H1 (cell line): ENCODE measurements around the gene RNU7-1. TPM values are rescaled to one million over a fixed set of nuclear protein-coding genes. Genes with fewer than 3 reads are reported as not detected.

Experiments used
- CTCF ChIA-PET: fragments of 300-600 bp; sonication (Branson Sonifier 250); formaldehyde crosslinking; loops from one replicate; lab custom pipeline; 2021; ENCODE audit not compliant: partially characterized antibody; lab: Charles Lee
- POLR2A ChIA-PET: fragments of 300-600 bp; sonication (Branson Sonifier 250); formaldehyde crosslinking; loops from one replicate; lab custom pipeline; 2021; ENCODE audit warnings: inconsistent platforms; ENCODE audit not compliant: partially characterized antibody; lab: Charles Lee
- DNase-seq, 2 experiments: peaks; one replicate each; pipeline versions ENCODE4 v3.0.0 to v3.0.0-alpha.2; 2010 to 2022; ENCODE audit warnings: low spot score in 2 of 2, low read depth in 1 of 2, mixed read lengths in 1 of 2
- FAIRE-seq: peaks from 2 replicates; lab custom pipeline; 2011; peaks lifted over from hg19 to GRCh38; lab: Jason Lieb, UNC
- H2AFZ ChIP-seq: 2 replicates; pipeline ENCODE4 v1.8.1; 2012; ENCODE audit warnings: low read length, inconsistent platforms
- H2AK5ac ChIP-seq: 2 replicates; pipeline ENCODE4 v1.6.1; 2013; ENCODE audit warnings: low read depth, low read length
- H2BK120ac ChIP-seq: replicated peaks from 2 replicates; pipeline ENCODE3; 2013; ENCODE audit warnings: low read depth, low read length, inconsistent platforms
- H2BK12ac ChIP-seq: 2 replicates; pipeline ENCODE4 v1.6.1; 2013; ENCODE audit warnings: low read depth, low read length
- H2BK15ac ChIP-seq: 2 replicates; pipeline ENCODE4 v1.6.1; 2013; ENCODE audit warnings: low read length
- H2BK20ac ChIP-seq: 2 replicates; pipeline ENCODE4 v1.6.1; 2013; ENCODE audit warnings: low read length
- H2BK5ac ChIP-seq: 2 replicates; pipeline ENCODE4 v1.6.1; 2013; ENCODE audit warnings: low read depth, low read length
- H3K14ac ChIP-seq: 2 replicates; pipeline ENCODE4 v1.6.1; 2013; ENCODE audit warnings: inconsistent platforms; ENCODE audit not compliant: insufficient read length
- H3K18ac ChIP-seq: 2 replicates; pipeline ENCODE4 v1.6.1; 2013; ENCODE audit warnings: low read length; ENCODE audit errors: extremely low read depth
- H3K23ac ChIP-seq: 2 replicates; pipeline ENCODE4 v1.6.1; 2013; ENCODE audit warnings: inconsistent platforms; ENCODE audit not compliant: insufficient read length
- H3K23me2 ChIP-seq: 2 replicates; pipeline ENCODE4 v1.6.1; 2013; ENCODE audit warnings: low read depth, low read length
- H3K27ac ChIP-seq: 2 replicates; pipeline ENCODE4 v1.6.1; 2011; ENCODE audit warnings: low read depth, low read length, inconsistent platforms
- H3K27me3 ChIP-seq, 4 experiments: replicated peaks in 1 of 4; 1 replicate in 1 of 4; 2 replicates in 3 of 4; pipeline versions ENCODE4 v1.6.1 to v1.8.1; 2011 to 2013; ENCODE audit warnings: low read length in 3 of 4, mild to moderate bottlenecking in 3 of 4, inconsistent platforms in 2 of 4, mixed read lengths in 2 of 4, moderate library complexity in 1 of 4; ENCODE audit not compliant: control insufficient read depth in 3 of 4, insufficient read depth in 3 of 4; ENCODE audit errors: extremely low read depth in 1 of 4
- H3K36me3 ChIP-seq, 4 experiments: 2 replicates each; pipeline versions ENCODE4 v1.6.1 to v1.8.1; 2011 to 2013; ENCODE audit warnings: mild to moderate bottlenecking in 4 of 4, low read length in 3 of 4, moderate library complexity in 2 of 4, control low read depth in 1 of 4, inconsistent platforms in 1 of 4; ENCODE audit not compliant: insufficient read depth in 4 of 4, control insufficient read depth in 2 of 4
- H3K4ac ChIP-seq: replicated peaks from 2 replicates; pipeline ENCODE3; 2013; ENCODE audit warnings: low read length, low read depth, mixed read lengths, inconsistent platforms; ENCODE audit not compliant: insufficient read length
- H3K4me1 ChIP-seq, 4 experiments: replicated peaks in 1 of 4; 1 replicate in 1 of 4; 2 replicates in 3 of 4; pipeline versions ENCODE4 v1.6.1 to v1.8.1; 2011 to 2013; ENCODE audit warnings: low read length in 3 of 4, inconsistent platforms in 2 of 4, mixed read lengths in 1 of 4; ENCODE audit not compliant: insufficient read depth in 4 of 4, control insufficient read depth in 3 of 4
- H3K4me2 ChIP-seq, 2 experiments: 2 replicates each; pipeline versions ENCODE4 v1.6.1 to v1.8.1; 2011 to 2013; ENCODE audit warnings: low read depth in 2 of 2, low read length in 2 of 2, control low read depth in 1 of 2, inconsistent platforms in 1 of 2, mild to moderate bottlenecking in 1 of 2; ENCODE audit not compliant: insufficient read depth in 1 of 2
- H3K4me3 ChIP-seq, 4 experiments: fragments of 200-600, 300-600 bp in 1 of 4; sonication (generic), shearing (Covaris generic), sonication (Bioruptor Twin) in 1 of 4; 2 replicates each; pipeline versions ENCODE4 v1.5.1 to v1.8.1; 2011 to 2016; ENCODE audit warnings: low read length in 4 of 4, low read depth in 3 of 4, control low read depth in 2 of 4, inconsistent platforms in 2 of 4, mild to moderate bottlenecking in 2 of 4, mixed read lengths in 1 of 4, moderate library complexity in 1 of 4; ENCODE audit not compliant: insufficient read depth in 2 of 4; ENCODE audit errors: extremely low read depth in 1 of 4
- H3K56ac ChIP-seq: replicated peaks from 2 replicates; pipeline ENCODE3; 2013; ENCODE audit warnings: low read depth, mild to moderate bottlenecking, mixed read lengths, low read length, inconsistent platforms; ENCODE audit not compliant: insufficient read length
- H3K79me1 ChIP-seq: 2 replicates; pipeline ENCODE4 v1.6.1; 2013; ENCODE audit warnings: low read depth, low read length, control low read depth
- H3K79me2 ChIP-seq, 2 experiments: 2 replicates each; pipeline versions ENCODE4 v1.6.1 to v1.8.1; 2012 to 2013; ENCODE audit warnings: low read length in 2 of 2, mild to moderate bottlenecking in 2 of 2, inconsistent platforms in 1 of 2; ENCODE audit not compliant: insufficient read depth in 2 of 2, control insufficient read depth in 1 of 2
- H3K9ac ChIP-seq, 4 experiments: replicated peaks in 1 of 4; 1 replicate in 1 of 4; 2 replicates in 3 of 4; pipeline versions ENCODE4 v1.6.1 to v1.8.1; 2011 to 2013; ENCODE audit warnings: low read depth in 3 of 4, low read length in 3 of 4, control low read depth in 2 of 4, mild to moderate bottlenecking in 2 of 4, moderate library complexity in 2 of 4, inconsistent platforms in 1 of 4; ENCODE audit errors: extremely low read depth in 1 of 4
- H3K9me3 ChIP-seq, 2 experiments: 2 replicates each; pipeline versions ENCODE4 v1.6.1 to v1.8.1; 2012 to 2013; ENCODE audit warnings: mild to moderate bottlenecking in 2 of 2, moderate library complexity in 2 of 2, control low read depth in 1 of 2, inconsistent platforms in 1 of 2, low read depth in 1 of 2, low read length in 1 of 2, mixed read lengths in 1 of 2; ENCODE audit not compliant: insufficient read depth in 2 of 2
- H4K20me1 ChIP-seq, 2 experiments: replicated peaks in 1 of 2; 2 replicates each; pipeline versions ENCODE3 to v1.8.1; 2011 to 2013; ENCODE audit warnings: inconsistent platforms in 2 of 2, low read length in 2 of 2, mild to moderate bottlenecking in 1 of 2; ENCODE audit not compliant: insufficient read depth in 2 of 2, control insufficient read depth in 1 of 2
- H4K5ac ChIP-seq: 2 replicates; pipeline ENCODE4 v1.6.1; 2013; ENCODE audit warnings: low read length, low read depth, mixed read lengths, inconsistent platforms; ENCODE audit not compliant: insufficient read length
- H4K8ac ChIP-seq: 2 replicates; pipeline ENCODE4 v1.8.0; 2013; ENCODE audit warnings: mild to moderate bottlenecking, moderate library complexity, low read length, inconsistent platforms; ENCODE audit not compliant: insufficient read depth; ENCODE audit errors: extremely low read depth
- H4K91ac ChIP-seq: replicated peaks from 2 replicates; pipeline ENCODE3; 2013; ENCODE audit warnings: low read length, mixed read lengths, inconsistent platforms; ENCODE audit not compliant: insufficient read length
- GABPA ChIP-seq: IDR thresholded peaks from 2 replicates; pipeline ENCODE4 v1.6.1; 2011; ENCODE audit warnings: mild to moderate bottlenecking, low read length, moderate library complexity, borderline replicate concordance; ENCODE audit not compliant: insufficient read depth
- RNF2 ChIP-seq: fragments of 200-900, 300-1000 bp; sonication (generic); IDR thresholded peaks from 2 replicates; pipeline ENCODE4 v1.7.1; 2016; ENCODE audit warnings: borderline replicate concordance, low read depth, mild to moderate bottlenecking, antibody characterized with exemption, low read length; ENCODE audit not compliant: poor library complexity, severe bottlenecking; ENCODE audit errors: missing control alignments
- TAF1 ChIP-seq: IDR thresholded peaks from 2 replicates; pipeline ENCODE4 v1.6.1; 2011; ENCODE audit warnings: mild to moderate bottlenecking, low read depth, low read length
- YY1 ChIP-seq: IDR thresholded peaks from 2 replicates; pipeline ENCODE4 v1.6.1; 2011; ENCODE audit warnings: low read depth, mild to moderate bottlenecking, low read length
- WGBS, 2 experiments: shearing (Covaris generic) in 1 of 2; methylation state at CpG; one replicate each; pipeline versions ENCODE4 v1.1.6 to v1.1.7; 2013 to 2015; ENCODE audit warnings: low lambda C conversion rate in 2 of 2, mixed read lengths in 2 of 2, inconsistent platforms in 1 of 2, low coverage in 1 of 2, missing lambda C conversion rate in 1 of 2; ENCODE audit not compliant: insufficient replicate concordance in 2 of 2, insufficient coverage in 1 of 2, insufficient read length in 1 of 2; ENCODE audit errors: extremely low coverage in 1 of 2, missing lambda C conversion rate in 1 of 2; 5-methylcytosine and 5-hydroxymethylcytosine counted together
- polyA plus RNA-seq, 7 experiments: library from polyadenylated mRNA; depleted of rRNA in 3 of 7; stranded (reverse) in 5 of 7; unstranded in 2 of 7; fragments of >200 nt in 5 of 7; fragments of 200-250 nt in 2 of 7; gene quantifications; 1 replicate in 5 of 7; 2 replicates in 1 of 7; 4 replicates in 1 of 7; pipeline versions ENCODE4 v1.2.1 to v1.2.3, GENCODE V29; 2011 to 2013; ENCODE audit warnings: missing spikeins in 2 of 7, mixed read lengths in 2 of 7
- total RNA-seq: library from RNA; stranded (reverse); fragmentation: NEBNext Ultra II Directional; extraction: Animal tissue kit (Norgen Biotek cat#: 25700); gene quantifications from 2 replicates; pipeline ENCODE4 v1.2.1, GENCODE V29; 2021

The RNU7-1 gene
- total and polyA plus RNA-seq, 2 of the 8 experiments (the other 6 are each of a cell fraction or from before 2014, with no cell fraction given): not detected

- WGBS, 2 experiments: 63% methylated on average over 12 of the region's 17 CpGs; no CpG with 5 or more reads in 1 of the 2 experiments
- peak overlapping the region; percentile 92 for H3K18ac ChIP-seq
- H3K9me3 ChIP-seq: no peaks in the 10 kb centered on the region
- peak overlapping the region; percentile 68 for H2BK12ac ChIP-seq
- peak overlapping the region; percentile 29; the same call in 1 of the 2 replicates for H2BK15ac ChIP-seq
- H3K79me2 ChIP-seq: peaks cover 2 to 25% of the 10 kb centered on the region in 2 experiments; a peak in 3 of 4 replicates
- H3K14ac ChIP-seq: no peak overlapping the region
- peak overlapping the region; percentile 68 to 90 (median 82) for H3K4me3 ChIP-seq
- peak overlapping the region; percentile 64 for H3K4ac ChIP-seq
- no peak overlapping the region for H2AFZ ChIP-seq
- H3K27me3 ChIP-seq: no peaks in the 10 kb centered on the region
- peak overlapping the region; percentile 33 for H3K56ac ChIP-seq
- peak overlapping the region; percentile 34 for H4K5ac ChIP-seq
- FAIRE-seq (no peak), DNase-seq (no peak)
- H4K91ac ChIP-seq: peak overlapping the region; percentile 63
- POLR2A ChIA-PET: interaction anchor here (0.5 to 44.0 kb wide), 13 partner anchors 5 to 199 kb away, joined by 3 to 1596 read pairs (median 7); partner anchors contain the start of genes ATN1, C12orf57, C1RL and CDCA3
- H3K9ac ChIP-seq: peak overlapping the region; percentile 24 to 79 (median 40); a peak in 6 of 7 replicates
- peaks cover 16% of the 10 kb centered on the region; the same call in 1 of the 2 replicates for H3K23me2 ChIP-seq
- peak overlapping the region; percentile 94 for H2BK5ac ChIP-seq
- H2BK120ac ChIP-seq: no peak overlapping the region
- no peak overlapping the region for H3K23ac ChIP-seq
- no peak for TF ChIP-seq RNF2
- TF ChIP-seq GABPA: no peak
- TF ChIP-seq YY1: peak; percentile 89
- TF ChIP-seq TAF1: 0 out of 2 replicates have a peak, but pooled peaks have one; percentile 24
- peak overlapping the region; percentile 66 to 93 for H3K4me2 ChIP-seq
- H3K4me1 ChIP-seq: peaks cover 12 to 44% (median 31%) of the 10 kb centered on the region in 4 experiments
- H4K8ac ChIP-seq: peak overlapping the region; percentile 90; the same call in 1 of the 2 replicates
- H4K20me1 ChIP-seq: peaks cover 2 to 4% of the 10 kb centered on the region in 2 experiments
- H3K79me1 ChIP-seq: no peaks in the 10 kb centered on the region; the same call in 1 of the 2 replicates
- H3K36me3 ChIP-seq: peaks cover 28 to 40% (median 29%) of the 10 kb centered on the region in 4 experiments
- H3K27ac ChIP-seq: peak overlapping the region; percentile 82
- H2AK5ac ChIP-seq: peak overlapping the region; percentile 89
- peak overlapping the region; percentile 77; the same call in 1 of the 2 replicates for H2BK20ac ChIP-seq
- CTCF ChIA-PET: interaction anchor here (0.6 to 12.2 kb wide), 32 partner anchors 10 to 944 kb away, joined by 3 to 277 read pairs (median 3); partner anchors contain the start of genes C12orf57, C1R, C1RL and PTPN6
Observed at GRCh38 chr12:6963791-6964413, 20.3 kb downstream of the RNU7-1 start.
